A549 (cell line): ENCODE measurements around the gene RTCB.

ENCODE experiments used
- BHLHE40 ChIP-seq: IDR thresholded peaks from 2 replicates; pipeline ENCODE4 v1.6.1; 2012; ENCODE audit warnings: low read depth, low read length, inconsistent platforms
- CBX8 ChIP-seq: fragments of 200-600 bp; sonication (generic); IDR thresholded peaks from 2 replicates; pipeline ENCODE4 v1.6.1; 2016
- CTCF ChIP-seq: fragments of >200 bp; sonication (Bioruptor Twin); formaldehyde crosslinking; IDR thresholded peaks from 3 replicates; pipeline ENCODE4 v1.5.1; 2016
- JUNB ChIP-seq: fragments of >200 bp; sonication (Bioruptor Twin); formaldehyde crosslinking; IDR thresholded peaks from 2 replicates; pipeline ENCODE4 v1.6.1; 2016
- MAZ ChIP-seq: fragments of 150-350 bp; IDR thresholded peaks from 2 replicates; pipeline ENCODE4 v1.6.1; 2014; ENCODE audit warnings: antibody characterized with exemption, low read depth, low read length, borderline replicate concordance
- PHF8 ChIP-seq: fragments of 200-600 bp; sonication (generic); IDR thresholded peaks from 2 replicates; pipeline ENCODE4 v1.6.1; 2016; ENCODE audit warnings: low read depth, mild to moderate bottlenecking, antibody characterized with exemption, moderate library complexity, borderline replicate concordance
- POLR2A ChIP-seq: IDR thresholded peaks from 2 replicates; pipeline ENCODE4 v1.6.1; 2012; ENCODE audit warnings: mild to moderate bottlenecking, low read length
- POLR2AphosphoS2 ChIP-seq: conservative IDR thresholded peaks from 2 replicates; pipeline ENCODE4 v1.6.1; 2012; ENCODE audit warnings: low read length, improper control_type of control experiment, inconsistent platforms
- RFX5 ChIP-seq: fragments of 450-650 bp; IDR thresholded peaks from 2 replicates; pipeline ENCODE4 v1.7.1; 2014; ENCODE audit warnings: antibody characterized with exemption, mild to moderate bottlenecking, moderate library complexity
- RNF2 ChIP-seq: fragments of 200-600 bp; sonication (generic); IDR thresholded peaks from 2 replicates; pipeline ENCODE4 v1.6.1; 2016; ENCODE audit warnings: low read depth, mild to moderate bottlenecking, antibody characterized with exemption, moderate library complexity, borderline replicate concordance
- ZFP36 ChIP-seq: fragments of 450-650 bp; IDR thresholded peaks from 2 replicates; pipeline ENCODE4 v1.6.1; 2014; ENCODE audit warnings: borderline replicate concordance; ENCODE audit not compliant: partially characterized antibody
- TF ChIP-seq, protein P1 (sequence below): fragments of 450-650 bp; IDR thresholded peaks from 2 replicates; pipeline ENCODE4 v1.6.1; 2014; ENCODE audit warnings: antibody characterized with exemption

DNA sequence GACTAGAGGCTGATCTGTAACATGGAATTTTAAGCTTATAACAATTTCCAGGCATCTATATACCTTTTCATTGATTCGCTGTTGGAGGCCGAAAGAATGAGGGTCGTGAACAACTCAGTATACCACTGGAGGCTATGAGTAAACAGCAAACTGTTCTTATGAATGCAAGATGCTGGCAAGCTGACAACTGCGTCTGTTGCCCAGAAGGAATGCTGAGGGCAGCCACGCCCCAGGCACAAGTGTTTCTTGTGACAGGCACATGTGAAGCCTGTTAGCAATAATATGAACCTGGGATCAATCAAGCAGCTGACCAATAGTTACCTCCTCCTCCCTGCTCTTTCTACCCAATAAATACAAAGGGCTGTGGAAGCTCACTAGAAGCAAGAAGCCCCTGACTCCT, 15.3 kb downstream of the RTCB start:
- TF ChIP-seq PHF8 = no peak
- TF ChIP-seq CTCF = no peak
- no peak for TF ChIP-seq MAZ
- no peak for TF ChIP-seq BHLHE40
- no peak for TF ChIP-seq POLR2AphosphoS2
- no peak for TF ChIP-seq POLR2A
- TF ChIP-seq ZFP36 = no peak
- TF ChIP-seq, protein P1, sequence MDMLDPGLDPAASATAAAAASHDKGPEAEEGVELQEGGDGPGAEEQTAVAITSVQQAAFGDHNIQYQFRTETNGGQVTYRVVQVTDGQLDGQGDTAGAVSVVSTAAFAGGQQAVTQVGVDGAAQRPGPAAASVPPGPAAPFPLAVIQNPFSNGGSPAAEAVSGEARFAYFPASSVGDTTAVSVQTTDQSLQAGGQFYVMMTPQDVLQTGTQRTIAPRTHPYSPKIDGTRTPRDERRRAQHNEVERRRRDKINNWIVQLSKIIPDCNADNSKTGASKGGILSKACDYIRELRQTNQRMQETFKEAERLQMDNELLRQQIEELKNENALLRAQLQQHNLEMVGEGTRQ = no peak
- TF ChIP-seq RNF2 = no peak
- TF ChIP-seq JUNB = no peak
- no peak for TF ChIP-seq CBX8
- no peak for TF ChIP-seq RFX5
